Measurements from ENCODE around the gene SDK2.

The SDK2 gene

GRCh38 chr17:73463821-73464220, 180.4 kb downstream of the SDK2 start:
- Histone ChIP-seq H3K36me3 (ENCODE audit: control insufficient read depth, low read length) (no peaks in the 10 kb centered on the region), H3K4me2 (ENCODE audit: low read length) (no peak overlapping the region), H3K9me3 (ENCODE audit: control insufficient read depth, insufficient read depth, low read length) (no peaks in the 10 kb centered on the region), H3K4me1 (ENCODE audit: control insufficient read depth, low read length) (0 out of 2 replicates have a peak, but pooled peaks cover 3% of the 10 kb centered on the region), H4K20me1 (ENCODE audit: control insufficient read depth, insufficient read depth, low read depth, low read length) (no peaks in the 10 kb centered on the region), H3K79me2 (ENCODE audit: control insufficient read depth, low read length) (no peaks in the 10 kb centered on the region), H3K27ac (ENCODE audit: low read depth, low read length) (no peak overlapping the region), H3K4me3 (ENCODE audit: low read length) (no peak overlapping the region), H3F3A (ENCODE audit: control insufficient read depth, insufficient read depth) (no peaks in the 10 kb centered on the region), H3K9me2 (replicated peaks; ENCODE audit: control insufficient read depth, low read length) (no peaks in the 10 kb centered on the region), H3K27me3 (ENCODE audit: control insufficient read depth, low read length) (peaks cover 5% of the 10 kb centered on the region; the same call in 1 of the 2 replicates)
- TF ChIP-seq CTCF (IDR thresholded peaks at IDR 0.05; ENCODE audit: low read depth, low read length, poor library complexity, severe bottlenecking) (no peak), EZH2phosphoT487 (IDR thresholded peaks at IDR 0.05; ENCODE audit: borderline replicate concordance, low read length) (no peak)

- no peak for TF ChIP-seq CTCF (IDR thresholded peaks at IDR 0.05; ENCODE audit: low read depth, low read length, poor library complexity, severe bottlenecking)
- no peak for TF ChIP-seq EZH2phosphoT487 (IDR thresholded peaks at IDR 0.05; ENCODE audit: borderline replicate concordance, low read length)
- H3F3A ChIP-seq (ENCODE audit: control insufficient read depth, insufficient read depth): no peaks in the 10 kb centered on the region
- no peaks in the 10 kb centered on the region for H3K36me3 ChIP-seq (ENCODE audit: control insufficient read depth, low read length)
- no peaks in the 10 kb centered on the region for H3K9me2 ChIP-seq (replicated peaks; ENCODE audit: control insufficient read depth, low read length)
- 0 out of 2 replicates have a peak, but pooled peaks cover 3% of the 10 kb centered on the region for H3K4me1 ChIP-seq (ENCODE audit: control insufficient read depth, low read length)
- H3K27me3 ChIP-seq (ENCODE audit: control insufficient read depth, low read length): peaks cover 5% of the 10 kb centered on the region; the same call in 1 of the 2 replicates
- no peak overlapping the region for H3K27ac ChIP-seq (ENCODE audit: low read depth, low read length)
- no peaks in the 10 kb centered on the region for H3K79me2 ChIP-seq (ENCODE audit: control insufficient read depth, low read length)
- H3K4me3 ChIP-seq (ENCODE audit: low read length): no peak overlapping the region
- no peaks in the 10 kb centered on the region for H3K9me3 ChIP-seq (ENCODE audit: control insufficient read depth, insufficient read depth, low read length)
- no peak overlapping the region for H3K4me2 ChIP-seq (ENCODE audit: low read length)
- H4K20me1 ChIP-seq (ENCODE audit: control insufficient read depth, insufficient read depth, low read depth, low read length): no peaks in the 10 kb centered on the region
Measured at GRCh38 chr17:73462823-73463222, 181.4 kb downstream of the SDK2 start.

- no peak overlapping the region for H3K4me3 ChIP-seq (ENCODE audit: low read length)
- no peaks in the 10 kb centered on the region for H3K27me3 ChIP-seq (ENCODE audit: control insufficient read depth, low read length)
- no peaks in the 10 kb centered on the region for H3K36me3 ChIP-seq (ENCODE audit: control insufficient read depth, low read length)
- H3K79me2 ChIP-seq (ENCODE audit: control insufficient read depth, low read length): no peaks in the 10 kb centered on the region
- no peaks in the 10 kb centered on the region for H3K9me3 ChIP-seq (ENCODE audit: control insufficient read depth, insufficient read depth, low read length)
- H4K20me1 ChIP-seq (ENCODE audit: control insufficient read depth, insufficient read depth, low read depth, low read length): no peaks in the 10 kb centered on the region
- no peaks in the 10 kb centered on the region for H3K9me2 ChIP-seq (replicated peaks; ENCODE audit: control insufficient read depth, low read length)
- 0 out of 2 replicates have a peak, but pooled peaks cover 3% of the 10 kb centered on the region for H3K4me1 ChIP-seq (ENCODE audit: control insufficient read depth, low read length)
- H3K27ac ChIP-seq (ENCODE audit: low read depth, low read length): no peak overlapping the region
- H3F3A ChIP-seq (ENCODE audit: control insufficient read depth, insufficient read depth): no peaks in the 10 kb centered on the region
- H3K4me2 ChIP-seq (ENCODE audit: low read length): no peak overlapping the region
- TF ChIP-seq CTCF (IDR thresholded peaks at IDR 0.05; ENCODE audit: low read depth, low read length, poor library complexity, severe bottlenecking): no peak
- no peak for TF ChIP-seq EZH2phosphoT487 (IDR thresholded peaks at IDR 0.05; ENCODE audit: borderline replicate concordance, low read length)
Measured at GRCh38 chr17:73459980-73460379, 184.3 kb downstream of the SDK2 start.

All from DOHH2 (cell line).